NB4 (cell line): ENCODE results near the gene BMP4.

Experiments used
- CTCF ChIP-seq: IDR thresholded peaks from one replicate; pipeline ENCODE4 v1.5.1; 2012; ENCODE audit warnings: low read depth, low read length
- MYC ChIP-seq: IDR thresholded peaks from 2 replicates; pipeline ENCODE4 v1.6.1; 2011; ENCODE audit warnings: low read depth, low read length
- POLR2A ChIP-seq: IDR thresholded peaks from 2 replicates; pipeline ENCODE4 v1.6.1; 2011; ENCODE audit warnings: mild to moderate bottlenecking; ENCODE audit not compliant: insufficient read length; ENCODE audit errors: extremely low read depth
- TF ChIP-seq, protein P1 (sequence below): IDR thresholded peaks from 2 replicates; pipeline ENCODE4 v1.6.1; 2011; ENCODE audit warnings: low read depth, low read length

DNA sequence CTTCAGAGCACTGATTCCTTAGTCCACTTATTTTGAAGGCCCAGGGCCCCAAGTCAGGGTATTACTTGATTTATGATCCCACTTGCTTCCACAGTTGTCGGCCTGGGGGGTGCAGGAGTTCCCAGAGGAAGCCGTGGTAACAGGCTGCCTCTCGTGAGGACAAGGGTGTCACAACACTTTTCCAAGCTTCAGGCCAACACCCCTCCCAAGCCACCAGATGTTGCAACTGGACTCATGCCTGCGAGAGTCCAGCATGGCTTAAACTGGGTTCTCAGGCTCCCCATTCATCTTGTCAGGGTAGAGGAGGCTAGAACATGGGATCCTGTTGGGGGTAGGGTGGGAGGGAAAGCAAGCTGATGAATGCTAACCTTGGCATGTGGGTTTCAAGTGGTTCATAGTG lies 56.1 kb downstream of the BMP4 start:
- TF ChIP-seq CTCF (no peak), POLR2A (no peak), MYC (no peak)
- TF ChIP-seq, protein P1, sequence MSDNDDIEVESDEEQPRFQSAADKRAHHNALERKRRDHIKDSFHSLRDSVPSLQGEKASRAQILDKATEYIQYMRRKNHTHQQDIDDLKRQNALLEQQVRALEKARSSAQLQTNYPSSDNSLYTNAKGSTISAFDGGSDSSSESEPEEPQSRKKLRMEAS: no peak
